ENCODE data around the gene ABCA5. TPM values are rescaled to one million over a fixed set of nuclear protein-coding genes. Genes with fewer than 3 reads are reported as not detected.

The ABCA5 gene
- total RNA-seq, 1 experiment from 2014 or later, result 9.6 TPM

DNA sequence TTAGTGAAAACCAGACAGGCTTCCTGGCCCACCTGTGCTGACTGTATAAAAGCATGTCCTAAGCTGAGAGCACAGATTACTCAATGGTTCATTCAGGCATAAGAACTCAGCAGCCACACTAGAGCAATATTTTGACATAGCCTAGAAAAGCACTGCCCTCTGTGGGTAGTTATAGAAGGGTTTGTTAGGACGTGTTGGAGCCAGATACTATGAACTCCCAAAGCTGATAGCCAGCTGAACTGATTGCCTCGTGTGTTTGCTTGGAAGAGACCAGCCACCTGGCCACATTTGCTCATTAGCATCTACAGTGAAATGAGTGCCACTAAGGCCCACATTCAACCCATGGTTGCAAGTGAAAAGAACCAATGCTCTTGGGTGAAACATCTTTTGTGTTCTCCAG lies 30.8 kb upstream of the ABCA5 start:
- Mint-ChIP-seq H3K36me3 (ENCODE audit: insufficient read depth, unreplicated experiment) (no peaks in the 10 kb centered on the region), H3K27ac (ENCODE audit: low read depth, unreplicated experiment) (no peak overlapping the region)

DNA sequence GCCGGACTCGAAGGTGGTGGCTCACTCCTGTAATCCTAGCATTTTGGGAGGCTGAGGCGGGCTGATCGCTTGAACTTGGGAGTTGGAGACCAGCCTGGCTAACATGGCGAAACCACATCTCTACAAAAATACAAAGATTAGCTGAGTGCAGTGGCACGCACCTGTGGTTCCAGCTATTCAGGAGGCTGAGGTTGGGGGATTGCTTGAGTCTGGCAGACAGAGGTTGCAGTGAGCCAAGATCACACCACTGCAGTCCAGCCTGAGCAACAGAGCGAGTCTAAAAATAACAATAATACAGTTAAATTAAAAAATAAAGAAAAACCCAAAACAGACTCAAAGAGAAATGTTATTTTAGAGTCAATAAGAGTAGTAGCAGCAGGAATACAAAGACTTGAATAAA lies 29.7 kb upstream of the ABCA5 start:
- Mint-ChIP-seq H3K4me1 (ENCODE audit: insufficient read depth, unreplicated experiment) (no peaks in the 10 kb centered on the region), H3K36me3 (ENCODE audit: insufficient read depth, unreplicated experiment) (no peaks in the 10 kb centered on the region), H3K4me3 (ENCODE audit: unreplicated experiment) (no peak overlapping the region), H3K27me3 (ENCODE audit: insufficient read depth, unreplicated experiment) (no peaks in the 10 kb centered on the region), H3K9me3 (ENCODE audit: unreplicated experiment) (no peaks in the 10 kb centered on the region), H3K27ac (ENCODE audit: low read depth, unreplicated experiment) (no peak overlapping the region)
- intact Hi-C loops (cut with micrococcal nuclease), result no loop called here
- BruUV-seq (replicated peaks), result no TSS peak
- no peak for DNase-seq (ENCODE audit: unreplicated experiment)
- TF ChIP-seq, protein P1, sequence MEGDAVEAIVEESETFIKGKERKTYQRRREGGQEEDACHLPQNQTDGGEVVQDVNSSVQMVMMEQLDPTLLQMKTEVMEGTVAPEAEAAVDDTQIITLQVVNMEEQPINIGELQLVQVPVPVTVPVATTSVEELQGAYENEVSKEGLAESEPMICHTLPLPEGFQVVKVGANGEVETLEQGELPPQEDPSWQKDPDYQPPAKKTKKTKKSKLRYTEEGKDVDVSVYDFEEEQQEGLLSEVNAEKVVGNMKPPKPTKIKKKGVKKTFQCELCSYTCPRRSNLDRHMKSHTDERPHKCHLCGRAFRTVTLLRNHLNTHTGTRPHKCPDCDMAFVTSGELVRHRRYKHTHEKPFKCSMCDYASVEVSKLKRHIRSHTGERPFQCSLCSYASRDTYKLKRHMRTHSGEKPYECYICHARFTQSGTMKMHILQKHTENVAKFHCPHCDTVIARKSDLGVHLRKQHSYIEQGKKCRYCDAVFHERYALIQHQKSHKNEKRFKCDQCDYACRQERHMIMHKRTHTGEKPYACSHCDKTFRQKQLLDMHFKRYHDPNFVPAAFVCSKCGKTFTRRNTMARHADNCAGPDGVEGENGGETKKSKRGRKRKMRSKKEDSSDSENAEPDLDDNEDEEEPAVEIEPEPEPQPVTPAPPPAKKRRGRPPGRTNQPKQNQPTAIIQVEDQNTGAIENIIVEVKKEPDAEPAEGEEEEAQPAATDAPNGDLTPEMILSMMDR (IDR thresholded peaks at IDR 0.05; ENCODE audit: unreplicated experiment), result no peak
- ChIA-PET POLR2A (interaction anchor here (1.8 kb wide), 1 partner anchor 30 kb away, joined by 7 read pairs; the partner anchor contains the start of gene ABCA5), CTCF (interaction anchor here (0.6 to 1.1 kb wide), 3 partner anchors 11 to 52 kb away, joined by 3 to 6 read pairs (median 3); no protein-coding TSS in a partner anchor)

More for the DNA sequence above, 30.8 kb upstream of the ABCA5 start:
- intact Hi-C loops (cut with micrococcal nuclease), result no loop called here
- BruUV-seq (replicated peaks), result no TSS peak
- Mint-ChIP-seq H3K4me3 (ENCODE audit: unreplicated experiment) (no peak overlapping the region), H3K4me1 (ENCODE audit: insufficient read depth, unreplicated experiment) (no peaks in the 10 kb centered on the region), H3K27me3 (ENCODE audit: insufficient read depth, unreplicated experiment) (no peaks in the 10 kb centered on the region), H3K9me3 (ENCODE audit: unreplicated experiment) (no peaks in the 10 kb centered on the region)
- POLR2A ChIA-PET, result interaction anchor here (0.5 to 1.8 kb wide), 3 partner anchors 31 to 145 kb away, joined by 3 to 7 read pairs (median 5); partner anchors contain the start of gene ABCA5
- TF ChIP-seq, protein P1 (IDR thresholded peaks at IDR 0.05; ENCODE audit: unreplicated experiment), result no peak
- DNase-seq (ENCODE audit: unreplicated experiment), result peak; percentile 34
- CTCF ChIA-PET, result interaction anchor here (0.7 to 2.0 kb wide), 3 partner anchors 23 to 173 kb away, joined by 3 to 7 read pairs (median 3); no protein-coding TSS in a partner anchor

DNA sequence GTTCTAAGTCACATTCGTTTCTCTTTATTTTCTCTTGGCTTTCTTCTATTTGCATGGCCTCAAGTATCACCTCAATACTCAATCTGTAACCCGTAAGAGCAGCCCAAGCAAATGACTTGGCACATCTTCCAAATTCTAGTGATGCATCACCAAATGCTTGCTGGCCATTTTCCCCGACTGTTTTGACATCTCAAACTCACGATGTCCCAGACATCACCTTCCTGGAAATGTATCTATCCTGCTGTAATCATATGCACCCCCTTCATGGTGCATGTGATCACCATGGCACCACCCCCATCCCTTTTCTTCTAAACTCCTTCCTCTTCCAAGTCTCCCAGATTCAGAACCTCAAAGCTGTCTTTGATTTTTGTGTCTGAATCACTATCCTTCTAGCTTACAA lies 24.0 kb upstream of the ABCA5 start:
- ChIA-PET CTCF (no interaction called here), POLR2A (interaction anchor here (0.7 kb wide), 1 partner anchor 209 kb away, joined by 3 read pairs; no protein-coding TSS in a partner anchor)
- no peaks in the 10 kb centered on the region for H3K27me3 Mint-ChIP-seq (ENCODE audit: insufficient read depth, unreplicated experiment)
- no peaks in the 10 kb centered on the region for H3K9me3 Mint-ChIP-seq (ENCODE audit: unreplicated experiment)
- no peak for DNase-seq (ENCODE audit: unreplicated experiment)
- TF ChIP-seq, protein P1 (IDR thresholded peaks at IDR 0.05; ENCODE audit: unreplicated experiment), result no peak
- H3K4me3 Mint-ChIP-seq (ENCODE audit: unreplicated experiment), result no peak overlapping the region
- intact Hi-C loops (cut with micrococcal nuclease), result no loop called here
- peaks cover 15% of the 10 kb centered on the region for H3K4me1 Mint-ChIP-seq (ENCODE audit: insufficient read depth, unreplicated experiment)
- no peak overlapping the region for H3K27ac Mint-ChIP-seq (ENCODE audit: low read depth, unreplicated experiment)
- no TSS peak for BruUV-seq (replicated peaks)
- H3K36me3 Mint-ChIP-seq (ENCODE audit: insufficient read depth, unreplicated experiment), result no peaks in the 10 kb centered on the region

DNA sequence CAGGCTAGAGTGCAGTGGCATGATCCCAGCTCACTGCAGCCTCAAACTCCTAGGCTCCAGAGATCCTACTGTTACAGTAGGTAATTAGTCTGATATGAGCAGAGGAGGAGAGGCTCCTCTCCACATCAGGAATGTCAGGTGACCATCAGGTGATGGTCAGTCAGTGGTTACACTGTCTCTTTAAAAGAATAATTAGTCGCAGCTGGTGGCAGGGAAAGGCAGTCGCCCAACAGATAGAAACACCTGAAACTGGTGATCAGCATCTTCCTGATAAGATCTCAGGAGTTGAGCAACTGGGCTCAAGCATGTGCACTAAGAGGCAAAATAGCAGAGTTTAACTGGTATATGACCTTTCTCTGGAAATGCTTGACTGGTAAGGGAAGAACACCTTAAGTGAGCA lies 21.5 kb upstream of the ABCA5 start:
- intact Hi-C loops (cut with micrococcal nuclease), result no loop called here
- Mint-ChIP-seq H3K27me3 (ENCODE audit: insufficient read depth, unreplicated experiment) (no peaks in the 10 kb centered on the region), H3K27ac (ENCODE audit: low read depth, unreplicated experiment) (no peak overlapping the region), H3K9me3 (ENCODE audit: unreplicated experiment) (no peaks in the 10 kb centered on the region), H3K4me3 (ENCODE audit: unreplicated experiment) (no peak overlapping the region), H3K4me1 (ENCODE audit: insufficient read depth, unreplicated experiment) (peaks cover 24% of the 10 kb centered on the region), H3K36me3 (ENCODE audit: insufficient read depth, unreplicated experiment) (no peaks in the 10 kb centered on the region)
- ChIA-PET POLR2A (interaction anchor here (0.7 to 1.3 kb wide), 2 partner anchors 17 to 22 kb away, joined by 3 read pairs; no protein-coding TSS in a partner anchor), CTCF (interaction anchor here (0.9 to 1.6 kb wide), 2 partner anchors 14 to 46 kb away, joined by 3 to 4 read pairs; no protein-coding TSS in a partner anchor)
- BruUV-seq (replicated peaks), result no TSS peak
- TF ChIP-seq, protein P1 (IDR thresholded peaks at IDR 0.05; ENCODE audit: unreplicated experiment), result no peak
- no peak for DNase-seq (ENCODE audit: unreplicated experiment)
